ENCODE results near the gene CASP8AP2. TPM values are rescaled to one million over a fixed set of nuclear protein-coding genes. Genes with fewer than 3 reads are reported as not detected.

The CASP8AP2 gene
- total and polyA plus RNA-seq, 9 donors = 5.2 to 18.1 (median 15.5) TPM

GRCh38 chr6:89784838-89785237, 44.8 kb upstream of the CASP8AP2 start:
- Histone ChIP-seq H3K27ac (no peak overlapping the region), H3K27me3 (no peaks in the 10 kb centered on the region), H3K4me1 (ENCODE audit: insufficient read depth) (no peaks in the 10 kb centered on the region), H3K4me3 (no peak overlapping the region), H3K9me3 (no peaks in the 10 kb centered on the region), H3K36me3 (no peaks in the 10 kb centered on the region)
- no peak for DNase-seq
- intact Hi-C loops (cut with DNase I) = loop anchor here in 1 of 4 donors (5.0 kb wide), 1 partner anchor 538 kb away; no protein-coding TSS in a partner anchor
- 96 to 97% (median 96%) methylated on average over 6 of the region's 6 CpGs for WGBS, 3 donors
- TF ChIP-seq EP300 (IDR thresholded peaks at IDR 0.05) (no peak), CTCF (IDR thresholded peaks at IDR 0.05) (no peak), POLR2A (IDR thresholded peaks at IDR 0.05) (no peak)

- no peak for DNase-seq
- H3K27me3 ChIP-seq = no peaks in the 10 kb centered on the region
- no peak overlapping the region for H3K4me3 ChIP-seq
- no peak overlapping the region for H3K27ac ChIP-seq
- no peaks in the 10 kb centered on the region for H3K36me3 ChIP-seq
- TF ChIP-seq CTCF (IDR thresholded peaks at IDR 0.05) (no peak), EP300 (IDR thresholded peaks at IDR 0.05) (no peak), POLR2A (IDR thresholded peaks at IDR 0.05) (no peak)
- intact Hi-C loops (cut with DNase I) = loop anchor here in 1 of 4 donors (5.0 kb wide), 1 partner anchor 540 kb away; no protein-coding TSS in a partner anchor
- WGBS, 3 donors = 95 to 98% (median 97%) methylated on average over 2 of the region's 2 CpGs
- no peaks in the 10 kb centered on the region for H3K4me1 ChIP-seq (ENCODE audit: insufficient read depth)
- no peaks in the 10 kb centered on the region for H3K9me3 ChIP-seq
Measured at GRCh38 chr6:89786970-89787369, 42.7 kb upstream of the CASP8AP2 start.

GRCh38 chr6:89787660-89788328, 41.9 kb upstream of the CASP8AP2 start:
- no peaks in the 10 kb centered on the region for H3K9me3 ChIP-seq
- intact Hi-C loops (cut with DNase I) = loop anchor here in 1 of 4 donors (5.0 kb wide), 1 partner anchor 540 kb away; no protein-coding TSS in a partner anchor
- H3K4me1 ChIP-seq (ENCODE audit: insufficient read depth) = no peaks in the 10 kb centered on the region
- H3K27ac ChIP-seq = no peak overlapping the region
- WGBS, 3 donors = 79 to 84% (median 82%) methylated on average over 7 of the region's 7 CpGs
- no peak for DNase-seq
- no peaks in the 10 kb centered on the region for H3K27me3 ChIP-seq
- no peak overlapping the region for H3K4me3 ChIP-seq
- TF ChIP-seq EP300 (IDR thresholded peaks at IDR 0.05) (no peak), POLR2A (IDR thresholded peaks at IDR 0.05) (no peak), CTCF (IDR thresholded peaks at IDR 0.05) (no peak)
- H3K36me3 ChIP-seq = no peaks in the 10 kb centered on the region

- Histone ChIP-seq H3K9me3 (no peaks in the 10 kb centered on the region), H3K4me1 (ENCODE audit: insufficient read depth) (no peaks in the 10 kb centered on the region), H3K36me3 (no peaks in the 10 kb centered on the region), H3K27me3 (no peaks in the 10 kb centered on the region), H3K4me3 (no peak overlapping the region), H3K27ac (no peak overlapping the region)
- DNase-seq = no peak
- intact Hi-C loops (cut with DNase I) = loop anchor here in 1 of 4 donors (5.0 kb wide), 1 partner anchor 543 kb away; no protein-coding TSS in a partner anchor
- TF ChIP-seq CTCF (IDR thresholded peaks at IDR 0.05) (no peak), EP300 (IDR thresholded peaks at IDR 0.05) (no peak), POLR2A (IDR thresholded peaks at IDR 0.05) (no peak)
- 94 to 100% (median 94%) methylated on average over 1 of the region's 1 CpG for WGBS, 3 donors
Measured at GRCh38 chr6:89789980-89790379, 39.7 kb upstream of the CASP8AP2 start.
